IPS-NIHi11 (cell line): ENCODE results near the gene ADAMTSL3.
"Not testable (repeated sequence)": the region's sequence is repeated elsewhere in the genome, so short reads cannot be mapped to it uniquely, and the experiment has no call there.

Experiments
- DNase-seq: peaks from one replicate; pipeline ENCODE4 v3.0.0; 2012; ENCODE audit warnings: mixed read lengths, low spot score

Gene ADAMTSL3

GRCh38 chr15:83698294-83698693 lies 44.4 kb downstream of the ADAMTSL3 start:
- no peak for DNase-seq

- no peak for DNase-seq
Observed at GRCh38 chr15:83699028-83699427, 45.1 kb downstream of the ADAMTSL3 start.

- DNase-seq, result no peak
Observed at GRCh38 chr15:83700082-83700481, 46.2 kb downstream of the ADAMTSL3 start.

- DNase-seq, result not testable (repeated sequence)
Observed at GRCh38 chr15:83702314-83702713, 48.4 kb downstream of the ADAMTSL3 start.

- DNase-seq, result no peak
Observed at GRCh38 chr15:83708328-83708727, 54.4 kb downstream of the ADAMTSL3 start.

GRCh38 chr15:83709241-83709640 lies 55.3 kb downstream of the ADAMTSL3 start:
- no peak for DNase-seq

- DNase-seq, result no peak
Observed at GRCh38 chr15:83709811-83710210, 55.9 kb downstream of the ADAMTSL3 start.

GRCh38 chr15:83710452-83710851 lies 56.5 kb downstream of the ADAMTSL3 start:
- no peak for DNase-seq

- no peak for DNase-seq
Observed at GRCh38 chr15:83711236-83711635, 57.3 kb downstream of the ADAMTSL3 start.

GRCh38 chr15:83713242-83713641 lies 59.3 kb downstream of the ADAMTSL3 start:
- DNase-seq, result no peak

GRCh38 chr15:83714939-83715628 lies 61.2 kb downstream of the ADAMTSL3 start:
- DNase-seq, result no peak

GRCh38 chr15:83716605-83717004 lies 62.7 kb downstream of the ADAMTSL3 start:
- DNase-seq, result no peak

GRCh38 chr15:83717010-83717409 lies 63.1 kb downstream of the ADAMTSL3 start:
- no peak for DNase-seq

- no peak for DNase-seq
Observed at GRCh38 chr15:83720468-83720867, 66.5 kb downstream of the ADAMTSL3 start.

GRCh38 chr15:83721031-83721430 lies 67.1 kb downstream of the ADAMTSL3 start:
- no peak for DNase-seq

- no peak for DNase-seq
Observed at GRCh38 chr15:83721981-83722380, 68.1 kb downstream of the ADAMTSL3 start.

GRCh38 chr15:83723216-83723615 lies 69.3 kb downstream of the ADAMTSL3 start:
- DNase-seq, result no peak

- DNase-seq, result no peak
Observed at GRCh38 chr15:83732196-83732595, 78.3 kb downstream of the ADAMTSL3 start.

GRCh38 chr15:83732770-83733169 lies 78.8 kb downstream of the ADAMTSL3 start:
- DNase-seq, result no peak

GRCh38 chr15:83733206-83733605 lies 79.3 kb downstream of the ADAMTSL3 start:
- peak; percentile 49 for DNase-seq

- no peak for DNase-seq
Observed at GRCh38 chr15:83733691-83734090, 79.8 kb downstream of the ADAMTSL3 start.

- DNase-seq, result peak; percentile 24
Observed at GRCh38 chr15:83734487-83734886, 80.6 kb downstream of the ADAMTSL3 start.

- DNase-seq, result no peak
Observed at GRCh38 chr15:83739629-83740028, 85.7 kb downstream of the ADAMTSL3 start.

- DNase-seq, result no peak
Observed at GRCh38 chr15:83745771-83746170, 91.8 kb downstream of the ADAMTSL3 start.
